Hepatocyte (in vitro differentiated cells): Measurements from ENCODE around the gene ZNF829. TPM values are rescaled to one million over a fixed set of nuclear protein-coding genes. Genes with fewer than 3 reads are reported as not detected.

Source experiments
- DNase-seq: peaks from one replicate; pipeline ENCODE4 v3.0.0-alpha.2; 2016; ENCODE audit warnings: low spot score
- H2AFZ ChIP-seq: fragments of 200-600 bp; sonication (generic); 2 replicates; pipeline ENCODE4 v1.6.0; 2016; ENCODE audit warnings: antibody characterized with exemption, mild to moderate bottlenecking
- H3K27ac ChIP-seq: fragments of 200-600 bp; sonication (generic); 2 replicates; pipeline ENCODE4 v1.5.1; 2016; ENCODE audit warnings: mild to moderate bottlenecking
- H3K27me3 ChIP-seq: fragments of 200-600 bp; sonication (generic); 2 replicates; pipeline ENCODE4 v1.6.1; 2016
- H3K36me3 ChIP-seq: fragments of 200-600 bp; sonication (generic); replicated peaks from 2 replicates; pipeline ENCODE4 v1.5.1; 2016; ENCODE audit warnings: low read depth; ENCODE audit not compliant: insufficient read depth
- H3K4me1 ChIP-seq: fragments of 200-600 bp; sonication (generic); 2 replicates; pipeline ENCODE4 v1.5.1; 2016; ENCODE audit warnings: mild to moderate bottlenecking, moderate library complexity; ENCODE audit not compliant: insufficient read depth
- H3K4me2 ChIP-seq: fragments of 200-600 bp; sonication (generic); 2 replicates; pipeline ENCODE4 v1.6.0; 2016
- H3K4me3 ChIP-seq: fragments of 200-600 bp; sonication (generic); 2 replicates; pipeline ENCODE4 v1.5.1; 2016; ENCODE audit warnings: mild to moderate bottlenecking
- H3K79me2 ChIP-seq: fragments of 200-600 bp; sonication (generic); 2 replicates; pipeline ENCODE4 v1.6.0; 2017; ENCODE audit warnings: mild to moderate bottlenecking
- H3K9me2 ChIP-seq: fragments of 200-600 bp; sonication (generic); replicated peaks from 2 replicates; pipeline ENCODE4 v1.6.0; 2017; ENCODE audit warnings: mild to moderate bottlenecking; ENCODE audit not compliant: insufficient read depth
- H3K9me3 ChIP-seq: fragments of 200-600 bp; sonication (generic); 2 replicates; pipeline ENCODE4 v1.5.1; 2016; ENCODE audit warnings: low read depth, mild to moderate bottlenecking
- H4K20me1 ChIP-seq: fragments of 200-600 bp; sonication (generic); 2 replicates; pipeline ENCODE4 v1.6.0; 2016; ENCODE audit warnings: mild to moderate bottlenecking; ENCODE audit not compliant: insufficient read depth, poor library complexity, severe bottlenecking
- EZH2 ChIP-seq: fragments of 200-600 bp; sonication (generic); IDR thresholded peaks from 2 replicates; pipeline ENCODE4 v1.6.1; 2016; ENCODE audit warnings: antibody characterized with exemption, mild to moderate bottlenecking, borderline replicate concordance
- EZH2phosphoT487 ChIP-seq: fragments of 200-600 bp; sonication (generic); IDR thresholded peaks from one replicate; pipeline ENCODE4 v1.6.1; 2018; ENCODE audit warnings: antibody characterized with exemption, mild to moderate bottlenecking, low read depth, moderate library complexity; ENCODE audit not compliant: unreplicated experiment, severe bottlenecking
- WGBS: methylation state at CpG from one replicate; pipeline ENCODE4 v1.1.6; 2016; ENCODE audit warnings: low lambda C conversion rate; ENCODE audit errors: missing lambda C conversion rate; 5-methylcytosine and 5-hydroxymethylcytosine counted together
- polyA plus RNA-seq: library from polyadenylated mRNA; unstranded; fragments of >200 nt; fragmentation: Nextera tagmentation; extraction: Ambion mirVana; gene quantifications from 2 replicates; pipeline ENCODE4 v1.2.1, GENCODE V29; 2016
- total RNA-seq: library from RNA; depleted of rRNA; stranded (reverse); fragments of >200 nt; gene quantifications from 2 replicates; pipeline ENCODE4 v1.2.3, GENCODE V29; 2014
- TF ChIP-seq, protein P1 (sequence below): fragments of 200-600 bp; sonication (generic); IDR thresholded peaks from 2 replicates; pipeline ENCODE4 v1.5.1; 2016; ENCODE audit warnings: antibody characterized with exemption, mild to moderate bottlenecking; ENCODE audit not compliant: poor library complexity

Gene ZNF829
- total and polyA plus RNA-seq, 2 experiments from 2014 or later: 0.83 to 2.0 TPM

- 99% methylated on average over 3 of the region's 3 CpGs for WGBS
- peaks cover 94% of the 10 kb centered on the region for H3K9me3 ChIP-seq
- H3K79me2 ChIP-seq: no peaks in the 10 kb centered on the region
Observed at GRCh38 chr19:36891768-36892357, 24.2 kb downstream of the ZNF829 start.

GRCh38 chr19:36876993-36877938 is 38.8 kb downstream of the ZNF829 start:
- no peaks in the 10 kb centered on the region for H4K20me1 ChIP-seq
- peaks cover 8% of the 10 kb centered on the region for H3K36me3 ChIP-seq
- peaks cover 3% of the 10 kb centered on the region for H3K79me2 ChIP-seq
- DNase-seq: no peak
- H3K9me2 ChIP-seq: no peaks in the 10 kb centered on the region
- H3K9me3 ChIP-seq: peaks cover 93% of the 10 kb centered on the region
- H3K4me1 ChIP-seq: no peaks in the 10 kb centered on the region
- H3K27ac ChIP-seq: no peak overlapping the region
- TF ChIP-seq, protein P1, sequence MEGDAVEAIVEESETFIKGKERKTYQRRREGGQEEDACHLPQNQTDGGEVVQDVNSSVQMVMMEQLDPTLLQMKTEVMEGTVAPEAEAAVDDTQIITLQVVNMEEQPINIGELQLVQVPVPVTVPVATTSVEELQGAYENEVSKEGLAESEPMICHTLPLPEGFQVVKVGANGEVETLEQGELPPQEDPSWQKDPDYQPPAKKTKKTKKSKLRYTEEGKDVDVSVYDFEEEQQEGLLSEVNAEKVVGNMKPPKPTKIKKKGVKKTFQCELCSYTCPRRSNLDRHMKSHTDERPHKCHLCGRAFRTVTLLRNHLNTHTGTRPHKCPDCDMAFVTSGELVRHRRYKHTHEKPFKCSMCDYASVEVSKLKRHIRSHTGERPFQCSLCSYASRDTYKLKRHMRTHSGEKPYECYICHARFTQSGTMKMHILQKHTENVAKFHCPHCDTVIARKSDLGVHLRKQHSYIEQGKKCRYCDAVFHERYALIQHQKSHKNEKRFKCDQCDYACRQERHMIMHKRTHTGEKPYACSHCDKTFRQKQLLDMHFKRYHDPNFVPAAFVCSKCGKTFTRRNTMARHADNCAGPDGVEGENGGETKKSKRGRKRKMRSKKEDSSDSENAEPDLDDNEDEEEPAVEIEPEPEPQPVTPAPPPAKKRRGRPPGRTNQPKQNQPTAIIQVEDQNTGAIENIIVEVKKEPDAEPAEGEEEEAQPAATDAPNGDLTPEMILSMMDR: no peak
- TF ChIP-seq EZH2phosphoT487 (no peak), EZH2 (no peak)
- no peak overlapping the region for H2AFZ ChIP-seq
- H3K4me2 ChIP-seq: no peak overlapping the region
- no peaks in the 10 kb centered on the region for H3K27me3 ChIP-seq
- 98% methylated on average over 10 of the region's 10 CpGs for WGBS
- no peak overlapping the region for H3K4me3 ChIP-seq

More at GRCh38 chr19:36891768-36892357, 24.2 kb downstream of the ZNF829 start:
- no peaks in the 10 kb centered on the region for H3K9me2 ChIP-seq
- DNase-seq: no peak
- TF ChIP-seq EZH2phosphoT487 (no peak), EZH2 (no peak)
- TF ChIP-seq, protein P1: no peak
- H3K27me3 ChIP-seq: no peaks in the 10 kb centered on the region
- peak overlapping the region; percentile 20 for H3K4me3 ChIP-seq
- H3K36me3 ChIP-seq: peaks cover 29% of the 10 kb centered on the region
- H4K20me1 ChIP-seq: no peaks in the 10 kb centered on the region
- no peak overlapping the region for H3K4me2 ChIP-seq
- H3K27ac ChIP-seq: no peak overlapping the region
- H3K4me1 ChIP-seq: no peaks in the 10 kb centered on the region
- no peak overlapping the region for H2AFZ ChIP-seq

DNA sequence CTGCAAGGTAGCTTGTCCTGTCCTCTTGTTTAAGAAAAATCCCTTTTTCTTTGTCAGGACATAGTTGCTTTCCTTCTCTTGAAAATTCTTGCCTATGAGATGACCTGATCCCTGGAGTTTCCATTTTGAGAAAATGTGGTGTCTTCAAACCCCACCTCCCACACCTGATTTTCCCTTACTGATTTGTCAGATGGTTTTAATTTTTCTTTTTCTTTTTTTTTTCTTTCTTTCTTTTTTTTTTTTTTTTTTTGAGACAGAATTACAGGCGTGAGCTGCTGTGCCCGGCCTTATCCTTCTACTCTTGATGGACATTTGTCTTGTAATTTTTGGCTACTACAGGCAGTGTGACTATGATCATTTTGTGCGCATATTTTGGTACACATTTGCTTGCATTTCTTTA is 64.2 kb downstream of the ZNF829 start:
- H3K4me2 ChIP-seq: peak overlapping the region; percentile 89
- no peak overlapping the region for H3K27ac ChIP-seq
- TF ChIP-seq, protein P1: no peak
- TF ChIP-seq EZH2phosphoT487 (no peak), EZH2 (no peak)
- H3K4me3 ChIP-seq: peak overlapping the region; percentile 85
- no peaks in the 10 kb centered on the region for H3K27me3 ChIP-seq
- H3K79me2 ChIP-seq: peaks cover 67% of the 10 kb centered on the region
- H3K9me3 ChIP-seq: peaks cover 15% of the 10 kb centered on the region
- H3K4me1 ChIP-seq: no peaks in the 10 kb centered on the region
- DNase-seq: no peak
- H2AFZ ChIP-seq: peak overlapping the region; percentile 88
- WGBS: 98% methylated on average over 3 of the region's 3 CpGs
- H4K20me1 ChIP-seq: no peaks in the 10 kb centered on the region
- H3K9me2 ChIP-seq: no peaks in the 10 kb centered on the region
- peaks cover 5% of the 10 kb centered on the region for H3K36me3 ChIP-seq
